ENCODE data around the gene CORO6. TPM values are rescaled to one million over a fixed set of nuclear protein-coding genes. Genes with fewer than 3 reads are reported as not detected.

CORO6 gene
- total and polyA plus RNA-seq, 2 donors (not counting 1 experiment from before 2014, with no cell fraction given) = 1.4 to 4.0 TPM

- no peak for DNase-seq
- H3K4me2 ChIP-seq (replicated peaks; ENCODE audit: low read depth, low read length, poor library complexity, severe bottlenecking) = no peak overlapping the region
- H3K4me3 Mint-ChIP-seq = no peak overlapping the region
- no peaks in the 10 kb centered on the region for H3K9me3 ChIP-seq (ENCODE audit: control extremely low read depth in 1 of 3, control insufficient read depth in 2 of 3, insufficient read depth in 1 of 3, low read length in 2 of 3)
- no peak overlapping the region for H2AFZ ChIP-seq (ENCODE audit: insufficient read depth, low read depth, low read length, poor library complexity, severe bottlenecking)
- intact Hi-C loops (cut with micrococcal nuclease) = no loop called here
- no peaks in the 10 kb centered on the region for H4K20me1 ChIP-seq (ENCODE audit: control insufficient read depth, insufficient read depth, low read length, poor library complexity, severe bottlenecking)
- ChIA-PET CTCF (interaction anchor here (1.1 to 2.2 kb wide), 5 partner anchors 16 to 21 kb away, joined by 3 to 7 read pairs (median 4); no protein-coding TSS in a partner anchor), POLR2A (no interaction called here)
- TF ChIP-seq EZH2 (IDR thresholded peaks at IDR 0.05; ENCODE audit: borderline replicate concordance, insufficient read depth, low read depth, low read length, poor library complexity, severe bottlenecking) (no peak), CTCF (IDR thresholded peaks at IDR 0.05) (no peak)
- H3K36me3 ChIP-seq (replicated peaks in 1 of 2; ENCODE audit: control extremely low read depth in 1 of 2, control insufficient read depth in 1 of 2, extremely low read depth in 1 of 2, insufficient read depth in 2 of 2, low read length in 1 of 2) = no peaks in the 10 kb centered on the region
- H3K4me1 Mint-ChIP-seq = peaks cover 18% of the 10 kb centered on the region
- H3K9ac ChIP-seq (ENCODE audit: low read length) = no peak overlapping the region
- no peaks in the 10 kb centered on the region for H3K79me2 ChIP-seq (ENCODE audit: control insufficient read depth, insufficient read depth, low read length)
- no peaks in the 10 kb centered on the region for H3K9me3 Mint-ChIP-seq (ENCODE audit: insufficient read depth)
- no peaks in the 10 kb centered on the region for H3K27me3 Mint-ChIP-seq
- 90% methylated on average over 6 of the region's 9 CpGs for WGBS (ENCODE audit: insufficient coverage)
- peaks cover 0 to 7% (median 2%) of the 10 kb centered on the region in 4 experiments for H3K27me3 ChIP-seq (replicated peaks in 1 of 4; ENCODE audit: control extremely low read depth in 1 of 4, control insufficient read depth in 3 of 4, insufficient read depth in 4 of 4, low read length in 3 of 4)
- peaks cover 17 to 20% of the 10 kb centered on the region in 2 donors for H3K4me1 ChIP-seq (ENCODE audit: control insufficient read depth in 2 of 2, insufficient read depth in 2 of 2, low read length in 2 of 2)
- H3K27ac ChIP-seq (ENCODE audit: low read length in 2 of 2) = no peak overlapping the region
- ATAC-seq (ENCODE audit: low read depth) = no peak
- H3K27ac Mint-ChIP-seq = no peak overlapping the region
- H3K4me3 ChIP-seq (ENCODE audit: control extremely low read depth in 1 of 5, extremely low read depth in 1 of 5, insufficient read depth in 1 of 5, low read depth in 2 of 5, low read length in 4 of 5) = no peak overlapping the region
Measured at GRCh38 chr17:29596811-29597210, 25.9 kb downstream of the CORO6 start.

GRCh38 chr17:29595943-29596774 is 26.6 kb downstream of the CORO6 start:
- H3K9me3 Mint-ChIP-seq (ENCODE audit: insufficient read depth) = no peaks in the 10 kb centered on the region
- ATAC-seq (ENCODE audit: low read depth) = no peak
- POLR2A ChIA-PET = no interaction called here

More at GRCh38 chr17:29595943-29596774, 26.6 kb downstream of the CORO6 start:
- H3K27me3 ChIP-seq (replicated peaks in 1 of 4; ENCODE audit: control extremely low read depth in 1 of 4, control insufficient read depth in 3 of 4, insufficient read depth in 4 of 4, low read length in 3 of 4) = peaks cover 0 to 7% (median 2%) of the 10 kb centered on the region in 4 experiments
- H3K36me3 ChIP-seq (replicated peaks in 1 of 2; ENCODE audit: control extremely low read depth in 1 of 2, control insufficient read depth in 1 of 2, extremely low read depth in 1 of 2, insufficient read depth in 2 of 2, low read length in 1 of 2) = no peaks in the 10 kb centered on the region
- no peaks in the 10 kb centered on the region for H3K27me3 Mint-ChIP-seq
- WGBS (ENCODE audit: insufficient coverage) = 93% methylated on average over 10 of the region's 12 CpGs
- no peaks in the 10 kb centered on the region for H3K79me2 ChIP-seq (ENCODE audit: control insufficient read depth, insufficient read depth, low read length)
- peaks cover 23 to 27% of the 10 kb centered on the region in 2 donors for H3K4me1 ChIP-seq (ENCODE audit: control insufficient read depth in 2 of 2, insufficient read depth in 2 of 2, low read length in 2 of 2)
- intact Hi-C loops (cut with micrococcal nuclease) = no loop called here
- peaks cover 0 to 2% (median 0%) of the 10 kb centered on the region in 3 donors for H3K9me3 ChIP-seq (ENCODE audit: control extremely low read depth in 1 of 3, control insufficient read depth in 2 of 3, insufficient read depth in 1 of 3, low read length in 2 of 3)
- H3K27ac Mint-ChIP-seq = no peak overlapping the region
- H2AFZ ChIP-seq (ENCODE audit: insufficient read depth, low read depth, low read length, poor library complexity, severe bottlenecking) = no peak overlapping the region
- peaks cover 25% of the 10 kb centered on the region for H3K4me1 Mint-ChIP-seq
- DNase-seq = no peak
- no peak overlapping the region for H3K27ac ChIP-seq (ENCODE audit: low read length in 2 of 2)
- no peaks in the 10 kb centered on the region for H4K20me1 ChIP-seq (ENCODE audit: control insufficient read depth, insufficient read depth, low read length, poor library complexity, severe bottlenecking)
- no peak overlapping the region for H3K4me2 ChIP-seq (replicated peaks; ENCODE audit: low read depth, low read length, poor library complexity, severe bottlenecking)
- no peak for TF ChIP-seq EZH2 (IDR thresholded peaks at IDR 0.05; ENCODE audit: borderline replicate concordance, insufficient read depth, low read depth, low read length, poor library complexity, severe bottlenecking)
- TF ChIP-seq CTCF (IDR thresholded peaks at IDR 0.05) = no peak
- H3K9ac ChIP-seq (ENCODE audit: low read length) = no peak overlapping the region
- CTCF ChIA-PET = interaction anchor here (1.1 to 2.2 kb wide), 4 partner anchors 16 to 22 kb away, joined by 3 to 7 read pairs (median 5); no protein-coding TSS in a partner anchor
- H3K4me3 Mint-ChIP-seq = no peak overlapping the region
- no peak overlapping the region for H3K4me3 ChIP-seq (ENCODE audit: control extremely low read depth in 1 of 5, extremely low read depth in 1 of 5, insufficient read depth in 1 of 5, low read depth in 2 of 5, low read length in 4 of 5)
